CD14-positive monocyte (primary cell): ENCODE measurements around the gene FBL. TPM values are rescaled to one million over a fixed set of nuclear protein-coding genes. Genes with fewer than 3 reads are reported as not detected.

Experiments
- DNase-seq, 3 donors: peaks; one replicate each; pipeline ENCODE4 v3.0.0-alpha.2; 2011 to 2022
- H2AFZ ChIP-seq: 2 replicates; pipeline ENCODE4 v1.6.0; 2012; ENCODE audit warnings: mild to moderate bottlenecking, low read depth, low read length, inconsistent platforms; ENCODE audit not compliant: insufficient read depth, poor library complexity, severe bottlenecking
- H3K27ac ChIP-seq, 2 donors: 1 replicate in 1 of 2; 2 replicates in 1 of 2; pipeline ENCODE4 v1.5.1; 2012 to 2013; ENCODE audit warnings: low read length in 2 of 2, control low read depth in 1 of 2, inconsistent platforms in 1 of 2, low read depth in 1 of 2, mild to moderate bottlenecking in 1 of 2
- H3K27me3 ChIP-seq, 2 donors: one replicate each; pipeline versions ENCODE4 v1.6.0 to v1.6.1; 2011 to 2013; ENCODE audit warnings: low read length in 2 of 2; ENCODE audit not compliant: control insufficient read depth in 2 of 2, insufficient read depth in 2 of 2
- H3K36me3 ChIP-seq, 2 donors: replicated peaks in 1 of 2; 1 replicate in 1 of 2; 2 replicates in 1 of 2; pipeline versions ENCODE4 v1.5.1 to v1.6.1; 2012 to 2013; ENCODE audit warnings: low read length in 2 of 2, control low read depth in 1 of 2, inconsistent platforms in 1 of 2, mild to moderate bottlenecking in 1 of 2; ENCODE audit not compliant: insufficient read depth in 2 of 2, control insufficient read depth in 1 of 2
- H3K4me1 ChIP-seq, 2 donors: 1 replicate in 1 of 2; 2 replicates in 1 of 2; pipeline versions ENCODE4 v1.5.1 to v1.6.1; 2012 to 2013; ENCODE audit warnings: low read length in 2 of 2, control low read depth in 1 of 2, inconsistent platforms in 1 of 2, mild to moderate bottlenecking in 1 of 2, moderate library complexity in 1 of 2; ENCODE audit not compliant: insufficient read depth in 2 of 2, control insufficient read depth in 1 of 2
- H3K4me2 ChIP-seq: replicated peaks from 2 replicates; pipeline ENCODE3; 2012; ENCODE audit warnings: low read length, moderate library complexity, mild to moderate bottlenecking; ENCODE audit not compliant: poor library complexity, severe bottlenecking; ENCODE audit errors: extremely low read depth
- H3K4me3 ChIP-seq, 3 experiments: fragments of 200-600 bp in 1 of 3; sonication (generic) in 1 of 3; replicated peaks in 1 of 3; 1 replicate in 2 of 3; 2 replicates in 1 of 3; pipeline ENCODE4 v1.5.1; 2011 to 2013; ENCODE audit warnings: low read length in 3 of 3, mild to moderate bottlenecking in 3 of 3, control low read depth in 2 of 3, low read depth in 2 of 3, inconsistent platforms in 1 of 3, moderate library complexity in 1 of 3
- H3K79me2 ChIP-seq: 2 replicates; pipeline ENCODE4 v1.6.0; 2012; ENCODE audit warnings: mild to moderate bottlenecking, control low read depth, inconsistent platforms, low read length, moderate library complexity; ENCODE audit not compliant: insufficient read depth
- H3K9ac ChIP-seq: 2 replicates; pipeline ENCODE4 v1.6.0; 2017; ENCODE audit warnings: low read length, mild to moderate bottlenecking; ENCODE audit not compliant: insufficient read depth, poor library complexity, severe bottlenecking
- H3K9me3 ChIP-seq, 2 donors: replicated peaks in 1 of 2; 1 replicate in 1 of 2; 2 replicates in 1 of 2; pipeline versions ENCODE4 v1.5.1 to v1.6.1; 2012 to 2013; ENCODE audit warnings: low read length in 2 of 2, control low read depth in 1 of 2; ENCODE audit not compliant: control insufficient read depth in 1 of 2, insufficient read depth in 1 of 2
- H4K20me1 ChIP-seq: 2 replicates; pipeline ENCODE4 v1.6.0; 2012; ENCODE audit warnings: mild to moderate bottlenecking, low read length, control low read depth, moderate library complexity; ENCODE audit not compliant: insufficient read depth
- H3K27ac Mint-ChIP-seq, 7 donors: one replicate each; pipeline ENCODE4 v1.8.0; 2020; ENCODE audit warnings: mild to moderate bottlenecking in 7 of 7, mixed read lengths in 7 of 7, moderate library complexity in 6 of 7, inconsistent platforms in 2 of 7
- H3K27me3 Mint-ChIP-seq, 3 donors: one replicate each; pipeline ENCODE4 v1.8.0; 2021 to 2022; ENCODE audit warnings: low read depth in 3 of 3, mild to moderate bottlenecking in 3 of 3, mixed read lengths in 3 of 3, moderate library complexity in 3 of 3, inconsistent platforms in 1 of 3
- H3K36me3 Mint-ChIP-seq, 2 donors: one replicate each; pipeline ENCODE4 v1.8.0; 2020; ENCODE audit warnings: mixed read lengths in 2 of 2, inconsistent platforms in 1 of 2, mild to moderate bottlenecking in 1 of 2
- H3K4me1 Mint-ChIP-seq: one replicate; pipeline ENCODE4 v1.8.0; 2020; ENCODE audit warnings: mild to moderate bottlenecking, mixed read lengths
- H3K4me3 Mint-ChIP-seq, 2 donors: one replicate each; pipeline ENCODE4 v1.8.0; 2020; ENCODE audit warnings: mild to moderate bottlenecking in 2 of 2, mixed read lengths in 2 of 2, moderate library complexity in 1 of 2
- H3K9me3 Mint-ChIP-seq, 7 donors: one replicate each; pipeline ENCODE4 v1.8.0; 2020 to 2022; ENCODE audit warnings: mixed read lengths in 7 of 7, mild to moderate bottlenecking in 6 of 7, moderate library complexity in 6 of 7, inconsistent platforms in 2 of 7
- WGBS: methylation state at CpG from one replicate; pipeline ENCODE4 v1.1.5; 2013; ENCODE audit warnings: missing lambda C conversion rate; ENCODE audit not compliant: insufficient coverage; 5-methylcytosine and 5-hydroxymethylcytosine counted together
- intact Hi-C, 2 donors: fragments of 100-400 bp; cut with micrococcal nuclease; formaldehyde crosslinking; loops; one replicate each; pipeline versions ENCODE4 v1.15.0 to v1.15.1; 2023
- polyA plus RNA-seq, 3 donors: library from polyadenylated mRNA; depleted of rRNA in 1 of 3; unstranded in 2 of 3; stranded (reverse) in 1 of 3; fragments of 300-500 nt in 2 of 3; fragments of >200 nt in 1 of 3; fragmentation: Illumina TruSeq in 2 of 3; gene quantifications; 1 replicate in 2 of 3; 2 replicates in 1 of 3; pipeline ENCODE4 v1.2.3, GENCODE V29; 2012 to 2021
- TF ChIP-seq, protein P1 (sequence below): fragments of 200-600 bp; IDR thresholded peaks from one replicate; pipeline ENCODE4 v1.8.0; 2022; ENCODE audit warnings: antibody characterized with exemption, mild to moderate bottlenecking

FBL gene
- polyA plus RNA-seq, 3 donors: 57.1 to 157 (median 60.3) TPM

DNA sequence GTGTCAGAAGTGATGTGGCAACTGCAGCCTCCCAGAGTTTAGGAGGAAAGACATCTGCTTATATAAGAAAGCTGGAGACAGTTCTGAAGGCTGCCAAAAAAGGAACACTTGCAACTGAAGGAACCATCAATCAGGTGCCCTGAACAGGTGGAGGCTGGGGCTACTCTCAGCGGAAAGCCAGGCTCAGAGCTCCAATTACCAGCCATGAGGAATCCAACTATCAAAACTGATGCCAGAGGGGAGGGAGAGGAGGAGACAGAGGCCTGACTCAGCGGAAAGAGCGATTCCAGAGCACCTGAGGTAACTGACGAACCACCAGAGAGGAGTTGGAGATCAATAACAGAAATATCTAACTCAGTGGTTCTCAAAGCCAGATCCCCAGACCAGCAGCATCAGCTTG is 43.2 kb downstream of the FBL start:
- Histone ChIP-seq H3K27ac (no peak overlapping the region), H3K27me3 (no peaks in the 10 kb centered on the region), H3K4me2 (no peak overlapping the region), H3K36me3 (no peaks in the 10 kb centered on the region), H3K4me3 (no peak overlapping the region), H3K9me3 (no peaks in the 10 kb centered on the region), H4K20me1 (no peaks in the 10 kb centered on the region), H2AFZ (no peak overlapping the region), H3K4me1 (no peaks in the 10 kb centered on the region), H3K79me2 (no peaks in the 10 kb centered on the region), H3K9ac (no peak overlapping the region)
- TF ChIP-seq, protein P1, sequence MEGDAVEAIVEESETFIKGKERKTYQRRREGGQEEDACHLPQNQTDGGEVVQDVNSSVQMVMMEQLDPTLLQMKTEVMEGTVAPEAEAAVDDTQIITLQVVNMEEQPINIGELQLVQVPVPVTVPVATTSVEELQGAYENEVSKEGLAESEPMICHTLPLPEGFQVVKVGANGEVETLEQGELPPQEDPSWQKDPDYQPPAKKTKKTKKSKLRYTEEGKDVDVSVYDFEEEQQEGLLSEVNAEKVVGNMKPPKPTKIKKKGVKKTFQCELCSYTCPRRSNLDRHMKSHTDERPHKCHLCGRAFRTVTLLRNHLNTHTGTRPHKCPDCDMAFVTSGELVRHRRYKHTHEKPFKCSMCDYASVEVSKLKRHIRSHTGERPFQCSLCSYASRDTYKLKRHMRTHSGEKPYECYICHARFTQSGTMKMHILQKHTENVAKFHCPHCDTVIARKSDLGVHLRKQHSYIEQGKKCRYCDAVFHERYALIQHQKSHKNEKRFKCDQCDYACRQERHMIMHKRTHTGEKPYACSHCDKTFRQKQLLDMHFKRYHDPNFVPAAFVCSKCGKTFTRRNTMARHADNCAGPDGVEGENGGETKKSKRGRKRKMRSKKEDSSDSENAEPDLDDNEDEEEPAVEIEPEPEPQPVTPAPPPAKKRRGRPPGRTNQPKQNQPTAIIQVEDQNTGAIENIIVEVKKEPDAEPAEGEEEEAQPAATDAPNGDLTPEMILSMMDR: no peak
- Mint-ChIP-seq H3K4me1 (no peaks in the 10 kb centered on the region), H3K4me3 (no peak overlapping the region), H3K27ac (no peak overlapping the region), H3K36me3 (no peaks in the 10 kb centered on the region), H3K27me3 (peaks cover 3 to 8% (median 4%) of the 10 kb centered on the region in 3 donors), H3K9me3 (peaks cover 0 to 6% (median 0%) of the 10 kb centered on the region in 7 donors)
- DNase-seq: no peak
- intact Hi-C loops: no loop called here
- no CpG with 5 or more reads among the region's 4 CpGs for WGBS

DNA sequence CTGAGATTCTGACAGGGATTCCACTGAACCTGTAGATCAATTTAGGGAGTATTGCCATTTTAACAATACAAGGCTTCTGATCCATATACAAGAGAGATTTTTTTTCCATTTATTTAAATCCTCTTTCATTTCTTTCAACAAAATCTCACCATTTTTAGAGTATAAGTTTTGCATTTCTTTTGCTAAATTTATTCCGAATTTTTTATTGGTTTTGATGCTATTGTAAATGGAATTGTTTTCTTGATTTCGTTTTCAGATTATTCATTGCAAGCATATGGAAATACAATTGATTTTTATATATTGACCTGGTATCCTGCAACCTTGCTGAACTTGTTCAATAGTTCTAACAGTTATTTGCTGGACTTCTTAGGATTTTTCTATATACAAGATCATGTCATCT is 49.1 kb downstream of the FBL start:
- peaks cover 0 to 1% (median 0%) of the 10 kb centered on the region in 7 donors for H3K9me3 Mint-ChIP-seq

More for the DNA sequence above, 49.1 kb downstream of the FBL start:
- no peaks in the 10 kb centered on the region for H3K79me2 ChIP-seq
- no peak for DNase-seq
- Mint-ChIP-seq H3K27me3 (peaks cover 4 to 22% (median 11%) of the 10 kb centered on the region in 3 donors), H3K27ac (no peak overlapping the region), H3K4me1 (peaks cover 6% of the 10 kb centered on the region), H3K36me3 (no peaks in the 10 kb centered on the region), H3K4me3 (no peak overlapping the region)
- no peak overlapping the region for H3K4me2 ChIP-seq
- no peak overlapping the region for H3K4me3 ChIP-seq
- no CpG with 5 or more reads among the region's 2 CpGs for WGBS
- TF ChIP-seq, protein P1: no peak
- no peak overlapping the region for H3K9ac ChIP-seq
- H2AFZ ChIP-seq: no peak overlapping the region
- peaks cover 0 to 2% of the 10 kb centered on the region in 2 donors for H3K27me3 ChIP-seq
- no peaks in the 10 kb centered on the region for H3K36me3 ChIP-seq
- no peaks in the 10 kb centered on the region for H3K9me3 ChIP-seq
- peaks cover 0 to 6% of the 10 kb centered on the region in 2 donors for H3K4me1 ChIP-seq
- intact Hi-C loops: no loop called here
- H3K27ac ChIP-seq: no peak overlapping the region
- no peaks in the 10 kb centered on the region for H4K20me1 ChIP-seq
